ENCODE results near the gene RRAGB. TPM values are rescaled to one million over a fixed set of nuclear protein-coding genes. Genes with fewer than 3 reads are reported as not detected.

The RRAGB gene
- polyA plus RNA-seq, 3 donors, result 8.7 to 27.8 (median 16.3) TPM

DNA sequence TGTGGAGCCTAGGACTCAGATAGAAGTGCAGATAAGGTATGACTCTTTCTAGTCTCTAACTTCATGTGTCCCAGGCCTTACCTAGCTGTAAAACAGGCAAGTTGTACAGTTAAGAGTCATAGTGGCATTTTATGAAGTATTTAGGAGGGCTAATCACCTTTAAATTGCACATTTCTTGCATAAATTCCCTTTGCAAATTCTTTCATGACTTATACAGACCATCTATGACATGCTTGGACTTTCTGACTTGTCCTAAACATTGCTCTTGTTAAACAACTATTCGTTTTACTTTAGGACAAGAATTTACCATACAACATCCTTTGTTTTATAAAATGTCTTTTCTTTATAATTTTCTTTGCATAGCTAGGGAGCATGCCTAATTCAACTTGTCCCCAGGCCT lies 7.8 kb upstream of the RRAGB start:
- H3K9ac ChIP-seq (ENCODE audit: insufficient read depth, low read length, poor library complexity, severe bottlenecking), result no peak overlapping the region
- no peaks in the 10 kb centered on the region for H3K27me3 ChIP-seq (ENCODE audit: control insufficient read depth in 2 of 2, insufficient read depth in 2 of 2, low read length in 2 of 2)
- Mint-ChIP-seq H3K4me1 (peaks cover 36% of the 10 kb centered on the region), H3K9me3 (peaks cover 4 to 26% (median 17%) of the 10 kb centered on the region in 7 donors), H3K27ac (no peak overlapping the region), H3K4me3 (no peak overlapping the region), H3K27me3 (ENCODE audit: low read depth in 3 of 3) (peaks cover 0 to 3% (median 0%) of the 10 kb centered on the region in 3 donors), H3K36me3 (no peaks in the 10 kb centered on the region)
- WGBS (ENCODE audit: insufficient coverage), result no CpG with 5 or more reads among the region's 1 CpG
- TF ChIP-seq, protein P1, sequence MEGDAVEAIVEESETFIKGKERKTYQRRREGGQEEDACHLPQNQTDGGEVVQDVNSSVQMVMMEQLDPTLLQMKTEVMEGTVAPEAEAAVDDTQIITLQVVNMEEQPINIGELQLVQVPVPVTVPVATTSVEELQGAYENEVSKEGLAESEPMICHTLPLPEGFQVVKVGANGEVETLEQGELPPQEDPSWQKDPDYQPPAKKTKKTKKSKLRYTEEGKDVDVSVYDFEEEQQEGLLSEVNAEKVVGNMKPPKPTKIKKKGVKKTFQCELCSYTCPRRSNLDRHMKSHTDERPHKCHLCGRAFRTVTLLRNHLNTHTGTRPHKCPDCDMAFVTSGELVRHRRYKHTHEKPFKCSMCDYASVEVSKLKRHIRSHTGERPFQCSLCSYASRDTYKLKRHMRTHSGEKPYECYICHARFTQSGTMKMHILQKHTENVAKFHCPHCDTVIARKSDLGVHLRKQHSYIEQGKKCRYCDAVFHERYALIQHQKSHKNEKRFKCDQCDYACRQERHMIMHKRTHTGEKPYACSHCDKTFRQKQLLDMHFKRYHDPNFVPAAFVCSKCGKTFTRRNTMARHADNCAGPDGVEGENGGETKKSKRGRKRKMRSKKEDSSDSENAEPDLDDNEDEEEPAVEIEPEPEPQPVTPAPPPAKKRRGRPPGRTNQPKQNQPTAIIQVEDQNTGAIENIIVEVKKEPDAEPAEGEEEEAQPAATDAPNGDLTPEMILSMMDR (IDR thresholded peaks at IDR 0.05), result no peak
- intact Hi-C loops (cut with micrococcal nuclease), result loop anchor here (10.0 kb wide), 3 partner anchors 905 to 1175 kb away; partner anchors contain the start of genes GNL3L (in 1 of the 2) and MAGED2 (in 1 of the 2)
- H3K4me2 ChIP-seq (replicated peaks; ENCODE audit: extremely low read depth, low read length, poor library complexity, severe bottlenecking), result no peak overlapping the region
- H4K20me1 ChIP-seq (ENCODE audit: insufficient read depth, low read length), result no peaks in the 10 kb centered on the region
- H3K36me3 ChIP-seq (replicated peaks in 1 of 2; ENCODE audit: control insufficient read depth in 1 of 2, insufficient read depth in 2 of 2, low read length in 2 of 2), result no peaks in the 10 kb centered on the region
- H3K9me3 ChIP-seq (replicated peaks in 1 of 2; ENCODE audit: control insufficient read depth in 1 of 2, insufficient read depth in 1 of 2, low read length in 2 of 2), result peaks cover 5 to 23% of the 10 kb centered on the region in 2 donors
- H3K27ac ChIP-seq (ENCODE audit: low read depth in 1 of 2, low read length in 2 of 2), result no peak overlapping the region
- DNase-seq, result no peak
- no peak overlapping the region for H2AFZ ChIP-seq (ENCODE audit: insufficient read depth, low read depth, low read length, poor library complexity, severe bottlenecking)
- H3K4me3 ChIP-seq (replicated peaks in 1 of 3; ENCODE audit: low read depth in 2 of 3, low read length in 3 of 3), result no peak overlapping the region
- H3K79me2 ChIP-seq (ENCODE audit: insufficient read depth, low read length), result no peaks in the 10 kb centered on the region
- H3K4me1 ChIP-seq (ENCODE audit: control insufficient read depth in 1 of 2, insufficient read depth in 2 of 2, low read length in 2 of 2), result peaks cover 13 to 14% of the 10 kb centered on the region in 2 donors

- Mint-ChIP-seq H3K9me3 (peaks cover 4 to 26% (median 17%) of the 10 kb centered on the region in 7 donors), H3K27me3 (ENCODE audit: low read depth in 3 of 3) (peaks cover 0 to 3% (median 0%) of the 10 kb centered on the region in 3 donors), H3K4me3 (no peak overlapping the region), H3K36me3 (no peaks in the 10 kb centered on the region), H3K4me1 (peaks cover 33% of the 10 kb centered on the region), H3K27ac (no peak overlapping the region)
- TF ChIP-seq, protein P1 (IDR thresholded peaks at IDR 0.05), result no peak
- H3K27ac ChIP-seq (ENCODE audit: low read depth in 1 of 2, low read length in 2 of 2), result no peak overlapping the region
- H2AFZ ChIP-seq (ENCODE audit: insufficient read depth, low read depth, low read length, poor library complexity, severe bottlenecking), result no peak overlapping the region
- no peak for DNase-seq
- no CpG with 5 or more reads among the region's 3 CpGs for WGBS (ENCODE audit: insufficient coverage)
- no peaks in the 10 kb centered on the region for H3K27me3 ChIP-seq (ENCODE audit: control insufficient read depth in 2 of 2, insufficient read depth in 2 of 2, low read length in 2 of 2)
- intact Hi-C loops (cut with micrococcal nuclease), result loop anchor here (10.0 kb wide), 3 partner anchors 906 to 1176 kb away; partner anchors contain the start of genes GNL3L (in 1 of the 2) and MAGED2 (in 1 of the 2)
- peaks cover 18 to 22% of the 10 kb centered on the region in 2 donors for H3K4me1 ChIP-seq (ENCODE audit: control insufficient read depth in 1 of 2, insufficient read depth in 2 of 2, low read length in 2 of 2)
- H3K4me2 ChIP-seq (replicated peaks; ENCODE audit: extremely low read depth, low read length, poor library complexity, severe bottlenecking), result no peak overlapping the region
- H3K36me3 ChIP-seq (replicated peaks in 1 of 2; ENCODE audit: control insufficient read depth in 1 of 2, insufficient read depth in 2 of 2, low read length in 2 of 2), result no peaks in the 10 kb centered on the region
- H4K20me1 ChIP-seq (ENCODE audit: insufficient read depth, low read length), result no peaks in the 10 kb centered on the region
- no peak overlapping the region for H3K4me3 ChIP-seq (replicated peaks in 1 of 3; ENCODE audit: low read depth in 2 of 3, low read length in 3 of 3)
- no peak overlapping the region for H3K9ac ChIP-seq (ENCODE audit: insufficient read depth, low read length, poor library complexity, severe bottlenecking)
- peaks cover 5 to 23% of the 10 kb centered on the region in 2 donors for H3K9me3 ChIP-seq (replicated peaks in 1 of 2; ENCODE audit: control insufficient read depth in 1 of 2, insufficient read depth in 1 of 2, low read length in 2 of 2)
- no peaks in the 10 kb centered on the region for H3K79me2 ChIP-seq (ENCODE audit: insufficient read depth, low read length)
Observed at GRCh38 chrX:55710701-55711100, 6.8 kb upstream of the RRAGB start.

Data from CD14-positive monocyte (primary cell).